Common myeloid progenitor, CD34-positive (primary cell): ENCODE measurements around the gene XPNPEP2. TPM values are rescaled to one million over a fixed set of nuclear protein-coding genes. Genes with fewer than 3 reads are reported as not detected.

Experiments used
- CTCF ChIA-PET: fragments of 350-600 bp; sonication (Branson Sonifier 250); formaldehyde crosslinking; loops from one replicate; lab custom pipeline; 2021; ENCODE audit warnings: antibody characterized with exemption; lab: Charles Lee
- POLR2A ChIA-PET: fragments of 350-600 bp; sonication (Branson Sonifier 250); formaldehyde crosslinking; loops from one replicate; lab custom pipeline; 2021; ENCODE audit warnings: antibody characterized with exemption; lab: Charles Lee
- DNase-seq, 3 donors: peaks; one replicate each; pipeline versions ENCODE4 v3.0.0 to v3.0.0-alpha.2; 2013
- H3K27ac ChIP-seq, 2 experiments: 1 replicate in 1 of 2; 2 replicates in 1 of 2; pipeline ENCODE4 v1.7.0; 2013; ENCODE audit warnings: inconsistent platforms in 2 of 2, low read length in 2 of 2, mild to moderate bottlenecking in 2 of 2, low read depth in 1 of 2, moderate library complexity in 1 of 2; ENCODE audit not compliant: severe bottlenecking in 2 of 2, insufficient read depth in 1 of 2, poor library complexity in 1 of 2
- H3K27me3 ChIP-seq, 5 experiments: replicated peaks in 2 of 5; 1 replicate in 3 of 5; 2 replicates in 2 of 5; pipeline versions ENCODE4 v1.6.1 to v1.7.0; 2013; ENCODE audit warnings: low read length in 4 of 5, mild to moderate bottlenecking in 2 of 5, moderate library complexity in 2 of 5, inconsistent platforms in 1 of 5; ENCODE audit not compliant: insufficient read depth in 5 of 5, control insufficient read depth in 4 of 5
- H3K36me3 ChIP-seq, 4 experiments: 1 replicate in 2 of 4; 2 replicates in 2 of 4; pipeline versions ENCODE4 v1.6.1 to v1.7.0; 2013; ENCODE audit warnings: low read length in 3 of 4, control low read depth in 1 of 4, mild to moderate bottlenecking in 1 of 4; ENCODE audit not compliant: control insufficient read depth in 4 of 4, insufficient read depth in 4 of 4
- H3K4me1 ChIP-seq, 4 experiments: 1 replicate in 3 of 4; 2 replicates in 1 of 4; pipeline versions ENCODE4 v1.6.1 to v1.7.1; 2013; ENCODE audit warnings: low read length in 3 of 4, mild to moderate bottlenecking in 3 of 4, control low read depth in 1 of 4, inconsistent platforms in 1 of 4, moderate library complexity in 1 of 4; ENCODE audit not compliant: control insufficient read depth in 4 of 4, insufficient read depth in 4 of 4; ENCODE audit errors: control extremely low read depth in 1 of 4
- H3K4me3 ChIP-seq, 7 experiments: 1 replicate in 4 of 7; 2 replicates in 3 of 7; pipeline versions ENCODE4 v1.5.1 to v1.7.0; 2013; ENCODE audit warnings: mild to moderate bottlenecking in 7 of 7, low read length in 6 of 7, moderate library complexity in 6 of 7, inconsistent platforms in 2 of 7, low read depth in 2 of 7, control low read depth in 1 of 7; ENCODE audit not compliant: insufficient read depth in 4 of 7, control insufficient read depth in 1 of 7; ENCODE audit errors: extremely low read depth in 1 of 7
- H3K9me3 ChIP-seq, 5 experiments: 1 replicate in 4 of 5; 2 replicates in 1 of 5; pipeline versions ENCODE4 v1.6.1 to v1.7.1; 2013; ENCODE audit warnings: low read length in 4 of 5, mild to moderate bottlenecking in 2 of 5, inconsistent platforms in 1 of 5, low read depth in 1 of 5, moderate library complexity in 1 of 5; ENCODE audit not compliant: control insufficient read depth in 4 of 5, insufficient read depth in 2 of 5; ENCODE audit errors: control extremely low read depth in 1 of 5
- WGBS: methylation state at CpG from one replicate; pipeline ENCODE4 v1.1.5; 2013; ENCODE audit not compliant: insufficient coverage; 5-methylcytosine and 5-hydroxymethylcytosine counted together
- polyA plus RNA-seq: library from polyadenylated mRNA; unstranded; fragments of 120-200 nt; gene quantifications from one replicate; pipeline ENCODE4 v1.2.1, GENCODE V29; 2013

The XPNPEP2 gene, protein sequence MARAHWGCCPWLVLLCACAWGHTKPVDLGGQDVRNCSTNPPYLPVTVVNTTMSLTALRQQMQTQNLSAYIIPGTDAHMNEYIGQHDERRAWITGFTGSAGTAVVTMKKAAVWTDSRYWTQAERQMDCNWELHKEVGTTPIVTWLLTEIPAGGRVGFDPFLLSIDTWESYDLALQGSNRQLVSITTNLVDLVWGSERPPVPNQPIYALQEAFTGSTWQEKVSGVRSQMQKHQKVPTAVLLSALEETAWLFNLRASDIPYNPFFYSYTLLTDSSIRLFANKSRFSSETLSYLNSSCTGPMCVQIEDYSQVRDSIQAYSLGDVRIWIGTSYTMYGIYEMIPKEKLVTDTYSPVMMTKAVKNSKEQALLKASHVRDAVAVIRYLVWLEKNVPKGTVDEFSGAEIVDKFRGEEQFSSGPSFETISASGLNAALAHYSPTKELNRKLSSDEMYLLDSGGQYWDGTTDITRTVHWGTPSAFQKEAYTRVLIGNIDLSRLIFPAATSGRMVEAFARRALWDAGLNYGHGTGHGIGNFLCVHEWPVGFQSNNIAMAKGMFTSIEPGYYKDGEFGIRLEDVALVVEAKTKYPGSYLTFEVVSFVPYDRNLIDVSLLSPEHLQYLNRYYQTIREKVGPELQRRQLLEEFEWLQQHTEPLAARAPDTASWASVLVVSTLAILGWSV
- polyA plus RNA-seq, result 0.12 TPM

- CTCF ChIA-PET, result interaction anchor here (1.0 to 2.2 kb wide), 7 partner anchors 12 to 129 kb away, joined by 3 to 11 read pairs (median 3); no protein-coding TSS in a partner anchor
- POLR2A ChIA-PET, result no interaction called here
- Histone ChIP-seq H3K27me3 (no peaks in the 10 kb centered on the region), H3K27ac (no peak within 1 kb of the TSS), H3K9me3 (no peaks in the 10 kb centered on the region), H3K36me3 (no peaks in the 10 kb centered on the region), H3K4me1 (peaks cover 5 to 45% (median 10%) of the 10 kb centered on the region in 4 experiments), H3K4me3 (no peak within 1 kb of the TSS)
- no peak for DNase-seq
- WGBS, result 68% methylated on average over 6 of the region's 13 CpGs
These were observed at the start of gene XPNPEP2 for GRCh38 chrX:129738466-129739308. TSS of gene XPNPEP2 (plus strand) at chrX:129738979. CDS start at chrX:129739214, 235 bp downstream.

DNA sequence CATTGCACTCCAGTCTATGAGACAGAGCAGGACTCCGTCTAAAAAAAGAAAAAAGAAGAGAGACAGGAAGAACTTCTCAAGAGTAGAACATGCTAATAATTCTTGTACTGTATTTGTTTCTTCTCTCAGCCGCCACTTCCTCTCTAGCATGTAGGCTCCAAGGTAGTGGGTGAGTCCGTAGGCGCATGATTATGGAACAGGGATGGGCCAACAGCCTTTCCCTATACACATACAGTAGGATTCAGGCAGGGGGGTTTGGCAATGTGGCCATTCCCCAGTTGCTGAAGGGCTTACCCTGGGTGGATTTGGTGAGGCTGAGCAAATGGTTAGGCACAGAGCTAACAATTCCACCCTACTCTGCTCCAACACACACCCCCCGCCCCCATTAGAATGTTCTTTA lies 49.0 kb upstream of the XPNPEP2 start:
- CTCF ChIA-PET, result interaction anchor here (1.1 to 2.6 kb wide), 3 partner anchors 14 to 52 kb away, joined by 3 to 12 read pairs (median 3); no protein-coding TSS in a partner anchor
- Histone ChIP-seq H3K36me3 (no peaks in the 10 kb centered on the region), H3K27me3 (no peaks in the 10 kb centered on the region), H3K27ac (no peak overlapping the region), H3K4me1 (no peaks in the 10 kb centered on the region), H3K4me3 (no peak overlapping the region), H3K9me3 (no peaks in the 10 kb centered on the region)
- POLR2A ChIA-PET, result no interaction called here
- DNase-seq, result no peak
- no CpG with 5 or more reads among the region's 5 CpGs for WGBS

DNA sequence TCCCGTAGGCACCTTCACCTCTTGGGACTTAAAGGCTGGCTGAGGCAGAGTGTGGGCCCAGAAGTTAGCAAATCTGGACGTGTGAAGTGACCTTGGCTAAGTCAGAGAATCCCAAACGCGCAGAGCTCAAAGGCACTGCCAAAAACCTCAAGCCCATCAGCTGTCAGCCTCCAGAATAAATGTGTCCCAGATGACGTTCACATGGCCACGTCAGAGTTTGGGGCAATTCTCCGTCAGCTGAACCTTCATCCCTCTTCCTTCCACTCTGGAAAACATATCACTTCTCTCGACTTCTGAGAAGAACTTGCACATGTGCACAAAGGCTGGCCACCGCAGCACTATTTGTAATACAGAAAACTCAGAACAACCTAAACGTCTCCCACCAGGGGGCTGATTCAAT lies 48.3 kb upstream of the XPNPEP2 start:
- POLR2A ChIA-PET, result no interaction called here

GRCh38 chrX:129693354-129693753 lies 45.4 kb upstream of the XPNPEP2 start:
- Histone ChIP-seq H3K27me3 (no peaks in the 10 kb centered on the region), H3K36me3 (no peaks in the 10 kb centered on the region), H3K9me3 (no peaks in the 10 kb centered on the region), H3K4me3 (no peak overlapping the region), H3K4me1 (no peaks in the 10 kb centered on the region), H3K27ac (no peak overlapping the region)
- WGBS, result no CpG with 5 or more reads among the region's 3 CpGs
- POLR2A ChIA-PET, result no interaction called here
- DNase-seq, result no peak
- CTCF ChIA-PET, result no interaction called here

More for the DNA sequence above, 48.3 kb upstream of the XPNPEP2 start:
- DNase-seq, result no peak
- H3K4me1 ChIP-seq, result no peaks in the 10 kb centered on the region
- no peaks in the 10 kb centered on the region for H3K9me3 ChIP-seq
- H3K27me3 ChIP-seq, result no peaks in the 10 kb centered on the region
- no peak overlapping the region for H3K27ac ChIP-seq
- H3K4me3 ChIP-seq, result no peak overlapping the region
- CTCF ChIA-PET, result interaction anchor here (1.1 to 2.6 kb wide), 3 partner anchors 13 to 53 kb away, joined by 3 to 12 read pairs (median 3); no protein-coding TSS in a partner anchor
- WGBS, result 82% methylated on average over 8 of the region's 10 CpGs
- H3K36me3 ChIP-seq, result no peaks in the 10 kb centered on the region

DNA sequence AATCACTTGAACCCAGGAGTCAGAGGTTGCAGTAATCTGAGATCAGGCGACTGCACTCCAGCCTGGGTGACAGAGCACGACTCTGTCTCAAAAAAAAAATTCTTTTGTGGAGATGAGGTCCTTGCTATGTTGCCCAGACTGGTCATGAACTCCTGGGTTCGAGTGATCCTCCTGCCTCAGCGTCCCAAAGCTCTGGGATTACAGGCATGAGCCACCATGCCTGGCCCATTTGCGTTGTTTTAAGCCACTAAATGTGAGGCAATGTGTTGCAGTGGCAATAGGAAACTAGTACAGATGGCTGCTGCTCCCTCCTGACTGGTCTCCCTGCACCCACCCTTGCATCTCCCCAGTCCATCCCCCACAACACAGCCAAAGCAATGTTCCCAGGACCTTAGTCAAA lies 44.0 kb upstream of the XPNPEP2 start:
- DNase-seq, result no peak
- H3K4me1 ChIP-seq, result no peaks in the 10 kb centered on the region
- ChIA-PET CTCF (interaction anchor here (0.7 to 1.4 kb wide), 3 partner anchors 13 to 58 kb away, joined by 3 read pairs; no protein-coding TSS in a partner anchor), POLR2A (no interaction called here)
- 92% methylated on average over 5 of the region's 5 CpGs for WGBS
- no peaks in the 10 kb centered on the region for H3K9me3 ChIP-seq
- no peaks in the 10 kb centered on the region for H3K36me3 ChIP-seq
- H3K27me3 ChIP-seq, result no peaks in the 10 kb centered on the region
- H3K4me3 ChIP-seq, result no peak overlapping the region
- no peak overlapping the region for H3K27ac ChIP-seq

- Histone ChIP-seq H3K9me3 (no peaks in the 10 kb centered on the region), H3K27ac (no peak overlapping the region), H3K27me3 (no peaks in the 10 kb centered on the region), H3K36me3 (no peaks in the 10 kb centered on the region), H3K4me3 (no peak overlapping the region), H3K4me1 (no peaks in the 10 kb centered on the region)
- CTCF ChIA-PET, result interaction anchor here (0.7 to 1.4 kb wide), 4 partner anchors 12 to 59 kb away, joined by 3 read pairs; no protein-coding TSS in a partner anchor
- POLR2A ChIA-PET, result no interaction called here
- no peak for DNase-seq
- WGBS, result 86% methylated on average over 6 of the region's 6 CpGs
These were observed 43.2 kb upstream of the XPNPEP2 start for GRCh38 chrX:129695535-129695934.
